ENCODE data around the gene HOXD10. TPM values are rescaled to one million over a fixed set of nuclear protein-coding genes. Genes with fewer than 3 reads are reported as not detected.
A peak's percentile ranks its signal among the peaks of the same experiment; 100 is the strongest.

Gene HOXD10
- total RNA-seq, 1 donor = not detected

DNA sequence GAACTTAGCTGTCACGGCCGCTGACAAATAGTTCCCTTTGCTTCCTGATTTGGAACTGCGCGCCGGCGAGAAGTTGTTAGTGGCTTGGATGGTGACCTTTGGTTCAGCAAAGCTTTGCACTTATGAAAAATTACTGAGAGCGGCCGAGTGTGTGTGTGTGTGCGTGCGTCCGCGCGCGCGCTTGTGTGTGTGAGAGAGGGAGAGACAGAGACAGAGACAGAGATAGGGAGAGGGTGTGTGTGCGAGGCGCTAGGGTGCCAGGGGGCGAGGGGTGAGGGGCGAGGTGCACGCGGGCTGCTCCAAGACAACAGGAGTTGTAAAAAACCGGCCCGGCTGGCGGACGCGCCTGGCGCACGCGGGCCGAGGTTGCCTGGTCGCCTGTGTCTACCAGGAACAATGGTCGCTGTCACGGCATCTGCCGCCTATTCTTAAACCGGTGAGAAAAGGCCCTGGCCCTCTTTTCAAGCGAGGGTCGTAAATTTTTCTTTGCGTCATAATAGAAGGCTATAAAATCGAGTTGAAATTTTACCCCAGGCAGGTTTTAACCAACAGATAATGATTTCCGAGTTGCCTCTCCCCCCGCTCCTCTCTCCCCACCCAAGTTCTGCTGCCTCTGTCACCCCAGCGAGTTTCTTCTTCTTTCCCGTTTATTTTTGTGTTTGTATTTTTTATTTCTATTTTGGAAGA, 41.1 kb downstream of the HOXD10 start:
- peaks cover 37% of the 10 kb centered on the region for H3K27me3 ChIP-seq (ENCODE audit: insufficient read depth, low read length)
- no peak for DNase-seq (ENCODE audit: insufficient read length, low spot score, missing footprints)
- H2AFZ ChIP-seq (ENCODE audit: low read length) = no peak overlapping the region
- H4K20me1 ChIP-seq (ENCODE audit: insufficient read depth, low read length) = no peaks in the 10 kb centered on the region
- H3K27ac ChIP-seq (ENCODE audit: low read depth, low read length) = no peak overlapping the region
- TF ChIP-seq, protein P1, sequence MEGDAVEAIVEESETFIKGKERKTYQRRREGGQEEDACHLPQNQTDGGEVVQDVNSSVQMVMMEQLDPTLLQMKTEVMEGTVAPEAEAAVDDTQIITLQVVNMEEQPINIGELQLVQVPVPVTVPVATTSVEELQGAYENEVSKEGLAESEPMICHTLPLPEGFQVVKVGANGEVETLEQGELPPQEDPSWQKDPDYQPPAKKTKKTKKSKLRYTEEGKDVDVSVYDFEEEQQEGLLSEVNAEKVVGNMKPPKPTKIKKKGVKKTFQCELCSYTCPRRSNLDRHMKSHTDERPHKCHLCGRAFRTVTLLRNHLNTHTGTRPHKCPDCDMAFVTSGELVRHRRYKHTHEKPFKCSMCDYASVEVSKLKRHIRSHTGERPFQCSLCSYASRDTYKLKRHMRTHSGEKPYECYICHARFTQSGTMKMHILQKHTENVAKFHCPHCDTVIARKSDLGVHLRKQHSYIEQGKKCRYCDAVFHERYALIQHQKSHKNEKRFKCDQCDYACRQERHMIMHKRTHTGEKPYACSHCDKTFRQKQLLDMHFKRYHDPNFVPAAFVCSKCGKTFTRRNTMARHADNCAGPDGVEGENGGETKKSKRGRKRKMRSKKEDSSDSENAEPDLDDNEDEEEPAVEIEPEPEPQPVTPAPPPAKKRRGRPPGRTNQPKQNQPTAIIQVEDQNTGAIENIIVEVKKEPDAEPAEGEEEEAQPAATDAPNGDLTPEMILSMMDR (IDR thresholded peaks at IDR 0.05; ENCODE audit: extremely low read depth, low read depth, low read length) = no peak
- H3K4me1 ChIP-seq (ENCODE audit: insufficient read depth, low read length) = peaks cover 12% of the 10 kb centered on the region
- no peaks in the 10 kb centered on the region for H3K9me3 ChIP-seq (ENCODE audit: low read depth, low read length)
- H3K4me2 ChIP-seq (ENCODE audit: insufficient read depth, low read length) = no peak overlapping the region
- H3K79me2 ChIP-seq (ENCODE audit: insufficient read depth, low read length) = no peaks in the 10 kb centered on the region
- no peaks in the 10 kb centered on the region for H3K36me3 ChIP-seq (ENCODE audit: insufficient read depth, low read length)
- no peak overlapping the region for H3K4me3 ChIP-seq (ENCODE audit: insufficient read depth, low read length)

DNA sequence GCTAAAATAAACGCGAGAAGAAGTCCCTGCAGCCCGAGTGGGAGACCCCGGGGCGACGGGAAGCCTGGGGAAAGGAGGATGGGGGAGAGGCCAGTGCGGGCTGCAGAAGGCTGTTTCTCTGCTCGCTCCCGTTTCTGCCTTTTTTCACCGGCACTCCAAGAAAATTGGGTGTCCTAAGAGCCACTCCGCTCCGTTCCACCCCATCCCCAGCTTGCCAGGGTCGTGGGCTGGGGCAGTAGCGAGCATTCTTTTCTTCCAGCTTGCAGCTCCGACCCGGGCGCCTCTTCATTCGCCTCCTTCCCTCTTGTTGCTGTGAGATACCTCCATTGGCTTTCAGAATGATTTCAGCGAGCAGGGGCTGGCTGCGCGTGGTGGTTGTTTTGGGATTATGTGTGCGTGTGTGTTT, 41.6 kb downstream of the HOXD10 start:
- Histone ChIP-seq H3K4me1 (ENCODE audit: insufficient read depth, low read length) (peaks cover 12% of the 10 kb centered on the region), H3K79me2 (ENCODE audit: insufficient read depth, low read length) (no peaks in the 10 kb centered on the region), H3K9me3 (ENCODE audit: low read depth, low read length) (no peaks in the 10 kb centered on the region), H3K4me3 (ENCODE audit: insufficient read depth, low read length) (no peak overlapping the region), H3K4me2 (ENCODE audit: insufficient read depth, low read length) (no peak overlapping the region), H3K27ac (ENCODE audit: low read depth, low read length) (no peak overlapping the region), H3K27me3 (ENCODE audit: insufficient read depth, low read length) (peaks cover 42% of the 10 kb centered on the region), H4K20me1 (ENCODE audit: insufficient read depth, low read length) (no peaks in the 10 kb centered on the region), H2AFZ (ENCODE audit: low read length) (no peak overlapping the region), H3K36me3 (ENCODE audit: insufficient read depth, low read length) (no peaks in the 10 kb centered on the region)
- TF ChIP-seq, protein P1 (IDR thresholded peaks at IDR 0.05; ENCODE audit: extremely low read depth, low read depth, low read length) = no peak
- no peak for DNase-seq (ENCODE audit: insufficient read length, low spot score, missing footprints)

DNA sequence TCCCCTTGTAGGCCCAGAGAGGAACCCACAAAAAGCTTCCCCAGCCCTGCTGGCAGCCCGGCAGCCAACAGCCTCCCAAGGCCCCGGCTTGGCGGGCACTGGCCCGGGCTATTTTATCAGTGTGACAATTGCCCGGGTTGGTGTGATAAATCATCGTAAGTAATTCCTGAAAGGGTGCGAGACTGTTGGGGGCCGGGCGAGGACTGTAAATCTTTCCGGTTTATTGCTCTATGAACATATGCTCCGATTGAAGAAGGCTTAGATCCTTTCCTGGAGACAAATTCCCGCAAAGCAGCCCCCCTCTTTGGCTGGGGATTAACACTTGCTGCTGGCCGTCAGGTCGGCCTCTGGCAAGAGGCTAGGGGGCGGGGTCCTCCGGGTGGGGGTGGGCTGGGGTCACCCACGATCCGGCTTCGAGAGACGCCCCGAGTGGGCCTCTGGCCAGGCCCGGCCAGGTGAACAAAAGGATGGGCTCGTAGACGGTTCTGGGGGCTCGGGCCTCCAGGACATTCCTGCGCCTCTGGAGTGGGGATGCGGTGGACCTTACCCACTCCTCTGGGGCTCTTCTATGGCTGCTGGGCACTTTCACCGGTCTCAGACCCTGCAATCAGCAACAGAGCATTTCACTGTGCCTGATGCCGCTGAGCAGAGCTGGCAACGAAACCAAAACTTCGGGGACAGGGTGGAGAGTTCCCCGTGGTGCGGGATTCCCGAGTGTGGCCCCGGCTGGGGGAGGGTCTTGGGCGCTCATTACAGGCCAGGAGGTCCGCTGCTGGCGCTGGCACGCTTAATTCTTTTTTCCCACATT, 42.5 kb downstream of the HOXD10 start:
- Histone ChIP-seq H3K27ac (ENCODE audit: low read depth, low read length) (no peak overlapping the region), H3K4me2 (ENCODE audit: insufficient read depth, low read length) (peak overlapping the region; percentile 86), H3K9me3 (ENCODE audit: low read depth, low read length) (no peaks in the 10 kb centered on the region), H2AFZ (ENCODE audit: low read length) (no peak overlapping the region), H4K20me1 (ENCODE audit: insufficient read depth, low read length) (no peaks in the 10 kb centered on the region), H3K36me3 (ENCODE audit: insufficient read depth, low read length) (no peaks in the 10 kb centered on the region), H3K27me3 (ENCODE audit: insufficient read depth, low read length) (peaks cover 51% of the 10 kb centered on the region), H3K79me2 (ENCODE audit: insufficient read depth, low read length) (no peaks in the 10 kb centered on the region), H3K4me1 (ENCODE audit: insufficient read depth, low read length) (peaks cover 12% of the 10 kb centered on the region), H3K4me3 (ENCODE audit: insufficient read depth, low read length) (no peak overlapping the region)
- peak; percentile 87 for DNase-seq (ENCODE audit: insufficient read length, low spot score, missing footprints)
- TF ChIP-seq, protein P1 (IDR thresholded peaks at IDR 0.05; ENCODE audit: extremely low read depth, low read depth, low read length) = no peak

DNA sequence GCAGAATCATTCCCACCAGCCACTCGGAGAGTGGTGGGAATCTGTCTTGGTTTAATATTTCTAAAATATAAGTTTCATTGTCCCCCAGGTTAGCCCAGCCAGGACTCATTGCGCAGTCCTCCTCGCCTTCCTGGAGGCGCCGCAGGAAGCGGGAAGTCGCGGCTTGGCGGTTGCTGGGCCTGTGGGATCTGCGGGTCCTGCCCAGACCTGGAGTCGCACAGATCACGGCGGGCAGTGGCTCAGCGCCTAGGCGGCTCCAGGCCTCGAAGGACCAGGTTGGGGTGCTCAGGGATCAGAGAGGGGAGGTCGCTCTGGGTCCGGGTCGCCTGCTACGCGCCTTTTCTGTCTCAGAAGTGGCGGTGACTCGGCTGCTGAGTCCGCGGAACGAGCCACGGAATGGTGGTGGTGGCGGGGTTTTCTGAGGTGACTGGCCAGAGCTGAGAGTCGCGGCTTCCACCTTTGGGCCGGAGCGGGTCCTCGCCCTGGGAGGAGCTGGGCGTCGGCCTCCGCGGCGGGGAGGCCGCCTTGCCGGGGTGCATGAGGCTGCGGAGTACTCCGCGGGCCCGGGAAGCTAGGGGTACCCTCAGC, 43.2 kb downstream of the HOXD10 start:
- Histone ChIP-seq H3K4me3 (ENCODE audit: insufficient read depth, low read length) (peak overlapping the region; percentile 63), H3K27me3 (ENCODE audit: insufficient read depth, low read length) (peaks cover 58% of the 10 kb centered on the region), H3K9me3 (ENCODE audit: low read depth, low read length) (no peaks in the 10 kb centered on the region), H2AFZ (ENCODE audit: low read length) (peak overlapping the region; percentile 56), H3K27ac (ENCODE audit: low read depth, low read length) (no peak overlapping the region), H3K4me1 (ENCODE audit: insufficient read depth, low read length) (peaks cover 12% of the 10 kb centered on the region), H4K20me1 (ENCODE audit: insufficient read depth, low read length) (no peaks in the 10 kb centered on the region), H3K36me3 (ENCODE audit: insufficient read depth, low read length) (no peaks in the 10 kb centered on the region), H3K4me2 (ENCODE audit: insufficient read depth, low read length) (peak overlapping the region; percentile 86), H3K79me2 (ENCODE audit: insufficient read depth, low read length) (no peaks in the 10 kb centered on the region)
- TF ChIP-seq, protein P1 (IDR thresholded peaks at IDR 0.05; ENCODE audit: extremely low read depth, low read depth, low read length) = no peak
- peak; percentile 88 for DNase-seq (ENCODE audit: insufficient read length, low spot score, missing footprints)

All from osteoblast (primary cell).